NCI-H510A (cell line): ENCODE results near the gene POPDC3.

Source experiments
- DNase-seq: peaks from one replicate; lab custom pipeline; 2025; lab: John Stamatoyannopoulos, UW

Gene POPDC3

DNA sequence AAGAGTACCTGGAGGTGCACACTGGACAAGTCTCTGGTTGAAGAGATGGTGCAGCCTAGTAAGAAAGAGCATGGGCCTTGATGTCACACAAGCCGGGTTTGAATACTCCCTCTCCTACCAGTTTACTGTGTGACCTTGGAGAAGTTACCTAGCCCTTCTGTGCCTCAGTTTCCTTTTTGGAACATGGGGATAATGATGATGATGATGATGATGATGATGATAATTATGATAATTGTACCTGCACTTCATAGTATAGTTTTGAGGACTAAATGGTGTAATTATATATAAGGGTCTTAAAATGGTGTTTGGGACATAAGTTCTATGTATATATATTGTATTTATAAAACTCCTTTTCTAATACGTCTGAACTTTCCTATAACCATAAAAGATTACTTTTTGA, 41.7 kb downstream of the POPDC3 start:
- no peak for DNase-seq

DNA sequence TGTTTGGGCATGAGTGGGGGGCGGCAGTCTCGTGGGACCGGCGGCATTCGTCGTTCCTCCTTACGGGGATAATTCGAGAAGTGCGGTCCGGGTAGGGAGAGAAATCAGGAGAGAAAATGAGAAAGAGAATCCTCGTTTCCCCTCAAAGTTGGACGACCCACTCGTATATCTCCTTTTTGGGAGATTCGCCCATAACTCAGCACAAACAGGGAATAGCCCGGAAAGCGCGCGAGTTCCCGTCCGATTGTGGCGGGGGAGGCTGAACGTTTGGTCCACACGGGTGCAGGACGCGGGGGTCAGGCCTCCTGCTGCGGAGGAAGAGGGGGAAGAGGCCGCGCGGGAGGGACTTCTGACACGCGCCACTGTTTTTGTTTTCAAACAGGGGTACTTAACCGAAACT, 42.4 kb downstream of the POPDC3 start:
- DNase-seq, result no peak

DNA sequence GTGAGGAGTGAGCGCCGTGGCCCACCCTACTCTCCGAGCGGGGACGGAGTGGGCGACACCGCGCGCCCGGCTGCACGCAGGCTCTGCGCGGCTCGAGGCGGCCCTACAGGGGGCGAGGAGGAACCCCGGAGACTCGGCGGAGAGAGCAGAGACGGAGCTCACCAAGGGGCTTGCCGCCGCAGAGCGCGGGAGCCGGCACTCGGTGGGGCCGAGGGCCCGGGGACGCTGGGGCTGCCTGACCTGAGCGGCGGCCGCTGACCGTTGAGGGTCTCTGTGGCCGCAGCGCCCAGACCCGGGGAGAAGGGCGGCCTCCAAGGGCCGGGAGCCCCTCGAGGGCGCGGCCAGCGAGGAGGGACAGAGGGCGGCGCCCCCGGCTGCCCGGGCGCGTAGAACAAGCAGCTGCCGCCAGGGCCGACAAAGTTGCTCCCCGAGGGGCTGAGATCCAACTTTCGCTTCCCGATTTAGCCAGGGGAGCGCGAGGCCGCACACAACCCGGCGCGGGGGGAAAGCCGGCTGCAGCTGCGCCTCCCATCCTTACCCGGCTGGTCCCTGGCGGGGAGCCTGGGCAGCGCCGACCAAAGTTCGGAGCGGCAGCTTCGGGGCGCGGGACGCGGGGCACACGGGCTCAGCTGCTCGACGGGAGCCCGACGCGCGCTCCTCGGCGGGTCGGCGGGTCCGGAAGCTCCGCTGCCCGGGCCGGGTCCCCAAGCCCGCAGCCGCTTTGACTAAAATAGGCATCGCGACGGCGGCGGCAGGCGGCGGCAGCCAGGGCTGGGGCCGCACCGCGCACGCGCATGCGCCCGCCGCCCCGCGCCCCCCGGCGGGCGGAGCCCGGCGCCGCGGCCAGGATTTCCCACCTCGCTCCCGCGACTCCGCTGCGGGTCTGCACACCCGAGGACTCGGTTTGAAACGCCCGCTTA, 43.1 kb downstream of the POPDC3 start:
- peak; percentile 10 for DNase-seq

DNA sequence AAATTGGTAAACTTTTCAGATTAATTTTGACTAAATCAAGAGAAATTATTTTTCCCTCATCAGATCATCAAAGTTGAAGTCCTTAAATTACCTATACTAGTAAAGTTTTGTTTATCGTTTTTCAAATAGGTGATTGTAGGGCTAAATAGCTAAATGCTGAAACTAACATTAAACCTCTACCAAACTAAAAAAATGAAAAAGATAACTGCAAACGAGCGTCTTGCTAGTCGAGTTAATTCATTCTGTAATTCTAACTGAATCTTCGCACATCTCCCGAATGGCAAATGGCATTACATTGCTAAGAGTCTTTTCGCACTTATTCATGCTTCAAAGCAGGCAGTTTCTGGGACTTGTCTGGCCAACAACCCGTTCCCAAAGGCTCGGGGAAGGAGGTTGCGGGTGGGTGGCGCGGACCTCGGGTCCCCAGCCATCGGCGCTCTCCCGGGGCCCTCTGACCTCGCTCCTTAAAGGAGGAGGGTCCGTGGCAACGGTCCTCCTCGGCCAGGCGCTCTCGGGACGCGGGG, 43.8 kb downstream of the POPDC3 start:
- no peak for DNase-seq

DNA sequence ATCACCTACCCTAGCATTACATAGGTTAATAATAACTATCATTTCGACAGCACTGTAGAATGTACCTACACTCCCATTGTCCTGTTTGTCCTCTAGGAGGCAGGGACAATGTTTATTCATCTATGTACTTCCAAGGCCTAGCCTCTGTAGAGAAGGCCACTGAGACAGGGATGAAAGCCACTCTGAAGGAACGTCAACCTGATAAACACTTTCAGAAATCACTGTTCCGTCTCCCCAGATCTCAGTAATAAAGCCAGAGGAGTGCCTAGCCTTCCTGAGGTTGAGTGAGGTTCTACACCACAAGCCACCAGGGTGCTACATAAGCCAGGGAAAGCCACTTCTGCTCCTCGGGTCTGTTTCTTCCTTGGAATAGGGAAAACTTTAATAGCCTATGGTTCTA, 44.8 kb downstream of the POPDC3 start:
- peak; percentile 11 for DNase-seq

DNA sequence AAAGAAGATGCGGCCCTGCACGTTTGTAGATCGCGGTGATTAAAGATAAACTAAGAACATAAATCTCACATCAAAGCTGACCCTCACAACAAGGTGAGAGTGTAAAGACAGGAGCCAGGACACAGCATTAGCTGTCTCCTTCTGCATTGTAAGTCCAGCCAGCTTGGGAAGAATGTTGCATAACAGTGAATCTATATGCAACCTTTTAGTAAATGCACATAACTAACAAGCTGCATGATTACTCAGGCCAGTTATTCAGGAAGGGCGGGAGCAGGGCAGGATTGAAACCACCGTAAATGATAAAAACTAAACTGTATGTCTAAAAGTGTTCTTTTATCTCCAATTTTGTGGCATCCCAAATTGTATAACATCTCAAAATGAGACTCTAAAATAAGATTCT, 57.1 kb downstream of the POPDC3 start:
- DNase-seq, result no peak

DNA sequence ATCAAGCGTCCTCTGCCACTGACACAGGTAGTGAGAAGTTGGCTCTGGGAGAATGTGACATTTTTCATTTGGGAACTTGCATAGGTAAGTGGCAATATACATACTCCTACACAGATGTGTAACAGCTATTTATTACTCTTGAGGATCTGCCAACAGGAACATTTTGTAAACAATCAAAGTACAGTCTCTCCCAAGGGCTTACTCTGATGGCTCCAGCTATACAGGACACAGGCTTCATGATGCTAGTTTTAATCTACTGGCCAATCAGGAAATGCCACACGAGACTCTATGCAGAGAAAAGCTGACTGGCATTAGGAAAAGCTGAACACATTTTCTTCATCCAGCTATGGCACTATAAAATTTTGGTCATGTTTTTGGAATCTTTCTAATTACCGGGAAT, 57.8 kb downstream of the POPDC3 start:
- DNase-seq, result no peak

DNA sequence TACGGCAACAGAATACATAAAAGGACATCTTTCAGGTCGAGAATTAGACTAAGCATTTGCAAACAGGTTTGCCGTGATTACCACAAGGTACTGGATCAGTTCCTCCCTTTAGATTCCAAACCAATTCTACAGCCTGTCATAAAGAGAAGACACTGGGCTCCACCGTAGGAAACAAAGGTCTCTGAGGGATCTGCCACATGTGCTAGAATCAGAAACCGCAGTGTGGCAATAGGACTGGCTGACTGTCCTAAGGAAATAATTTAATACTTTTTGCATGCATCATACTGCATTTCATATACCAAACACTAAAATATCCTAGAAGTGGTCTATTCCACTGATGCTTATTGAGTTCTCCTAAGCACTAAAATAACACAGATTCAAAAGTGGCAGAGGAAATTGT, 59.2 kb downstream of the POPDC3 start:
- no peak for DNase-seq

DNA sequence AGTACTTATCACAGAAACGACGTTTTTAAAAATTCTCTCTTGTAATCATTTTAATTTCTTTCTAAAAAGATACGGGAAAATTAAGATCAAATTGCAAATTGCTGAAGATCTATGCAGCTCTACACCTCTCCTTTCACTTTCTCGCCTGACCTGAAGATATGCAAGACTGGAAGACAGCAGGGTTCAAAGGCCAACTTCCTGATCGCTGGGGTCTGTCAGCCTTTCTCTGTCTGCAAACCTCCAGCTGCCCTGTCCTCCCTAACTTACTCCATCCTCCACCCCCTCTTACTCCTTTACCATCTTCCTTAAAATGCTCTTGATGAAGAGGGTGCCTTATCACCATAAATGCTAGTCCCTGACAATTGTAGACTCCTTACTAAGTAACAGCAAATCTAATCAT, 63.7 kb downstream of the POPDC3 start:
- DNase-seq, result no peak

DNA sequence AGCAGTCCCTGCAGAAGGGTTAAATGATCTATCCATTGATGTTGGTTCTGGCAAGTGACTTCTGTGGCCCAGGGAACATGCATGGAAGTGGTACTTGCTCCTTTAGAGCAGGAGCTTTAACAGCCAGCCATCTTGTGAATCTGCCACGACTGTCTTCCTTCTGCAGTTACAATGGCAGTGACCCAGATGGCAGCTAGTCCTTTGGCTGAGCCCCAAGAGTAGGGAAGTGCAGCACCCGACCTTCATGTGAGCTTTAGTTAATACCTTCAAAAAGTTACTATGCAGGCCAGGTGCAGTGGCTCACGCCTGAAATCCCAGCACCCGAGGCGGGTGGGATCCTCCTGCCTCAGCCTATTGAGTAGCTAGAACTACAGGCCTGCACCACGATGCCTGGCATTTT, 66.4 kb downstream of the POPDC3 start:
- no peak for DNase-seq

DNA sequence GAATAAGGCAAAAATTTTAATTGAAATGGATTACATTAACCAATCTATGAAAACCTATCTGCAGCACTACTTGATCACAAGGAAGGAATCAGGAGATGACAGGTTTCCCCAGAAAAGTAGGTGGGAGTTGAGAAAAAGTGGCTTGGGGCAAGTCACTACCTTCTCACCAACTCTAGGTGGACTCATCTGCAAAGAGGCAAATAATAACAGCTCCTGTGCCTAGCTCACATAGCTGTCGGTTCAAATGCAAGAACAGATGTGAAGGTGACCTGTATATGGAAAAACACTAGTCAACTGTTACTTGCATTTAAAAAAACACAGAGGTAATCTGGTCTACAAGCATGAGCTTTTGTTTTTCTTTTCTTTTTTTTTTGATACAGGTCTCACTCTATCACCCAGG, 67.2 kb downstream of the POPDC3 start:
- DNase-seq, result no peak

DNA sequence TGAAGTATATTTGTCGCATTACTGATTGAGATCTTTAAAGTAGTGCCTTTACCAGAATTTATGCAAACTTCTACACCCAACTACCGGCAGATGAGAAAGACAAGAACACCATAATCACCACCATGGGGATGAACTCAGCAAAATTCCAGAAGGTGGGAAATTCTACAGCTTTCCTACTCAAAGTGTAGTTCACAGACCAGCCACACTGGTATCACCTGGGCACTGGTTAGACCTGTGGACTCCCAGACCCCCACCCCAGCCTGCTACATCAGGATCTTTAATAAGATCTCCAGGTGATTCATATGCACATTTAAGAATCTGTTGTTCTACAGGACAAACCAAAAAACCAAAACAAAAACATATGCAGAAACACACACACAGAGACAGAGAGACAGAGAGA, 67.9 kb downstream of the POPDC3 start:
- DNase-seq, result no peak

DNA sequence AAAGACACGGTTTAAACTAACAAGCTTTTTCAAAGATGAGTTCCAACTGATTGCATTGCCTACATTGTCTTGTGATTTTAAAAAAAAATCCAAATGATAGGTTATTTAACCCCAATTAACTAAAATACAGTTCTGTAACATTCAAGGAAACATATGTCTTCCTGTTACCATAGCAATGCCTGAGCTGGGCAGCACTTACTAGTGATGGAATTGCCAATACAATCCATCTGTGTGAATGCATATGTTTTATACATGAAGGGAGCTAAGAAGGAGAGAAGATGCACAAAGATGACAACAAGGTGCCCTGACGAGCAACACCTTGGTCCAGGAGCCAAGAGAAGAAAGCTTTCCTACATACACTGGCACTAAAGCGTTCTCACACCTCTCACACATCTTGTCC, 68.7 kb downstream of the POPDC3 start:
- no peak for DNase-seq

DNA sequence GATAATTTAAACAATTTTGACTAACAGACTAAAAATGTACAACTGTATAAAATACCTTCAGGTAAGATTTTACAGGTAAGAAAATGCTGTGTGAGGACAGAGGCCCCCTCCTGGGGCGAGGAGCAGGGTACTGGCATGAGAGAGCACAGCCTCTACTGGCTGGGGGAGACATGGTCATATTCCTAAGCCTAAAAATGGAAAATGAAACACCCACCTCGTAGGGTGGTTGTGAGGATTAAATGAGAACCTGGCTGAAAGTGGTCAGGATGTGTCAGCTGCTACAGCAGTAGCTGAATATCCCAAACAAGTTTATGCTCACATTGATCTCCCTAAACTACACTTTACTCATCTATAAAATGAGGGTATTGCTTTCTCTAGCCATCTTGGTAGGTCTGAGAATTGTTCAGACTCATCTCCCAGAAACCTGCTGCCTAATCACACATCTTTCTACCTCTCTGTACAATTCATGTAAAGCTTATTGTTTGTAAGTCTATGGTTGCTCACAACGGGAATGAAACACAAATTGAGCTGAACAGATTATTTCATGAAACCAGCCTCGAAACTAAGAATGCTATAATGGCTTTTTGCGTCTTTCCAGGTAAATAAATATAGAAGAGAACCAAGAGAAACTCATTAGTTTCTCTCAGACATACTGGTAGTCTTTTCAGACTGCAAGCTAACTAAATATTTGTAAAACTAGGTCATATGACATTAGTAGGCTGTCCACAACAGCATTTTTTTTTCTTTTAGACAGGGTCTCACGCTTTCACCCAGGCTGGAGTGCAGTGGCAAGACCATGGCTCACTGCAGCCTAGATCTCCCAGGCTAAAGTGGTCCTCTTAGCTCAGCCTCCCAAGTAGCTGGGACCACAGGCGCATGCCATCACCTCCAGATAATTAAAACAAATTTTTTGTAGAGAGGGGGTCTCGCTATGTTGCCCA, 69.6 kb downstream of the POPDC3 start:
- no peak for DNase-seq

DNA sequence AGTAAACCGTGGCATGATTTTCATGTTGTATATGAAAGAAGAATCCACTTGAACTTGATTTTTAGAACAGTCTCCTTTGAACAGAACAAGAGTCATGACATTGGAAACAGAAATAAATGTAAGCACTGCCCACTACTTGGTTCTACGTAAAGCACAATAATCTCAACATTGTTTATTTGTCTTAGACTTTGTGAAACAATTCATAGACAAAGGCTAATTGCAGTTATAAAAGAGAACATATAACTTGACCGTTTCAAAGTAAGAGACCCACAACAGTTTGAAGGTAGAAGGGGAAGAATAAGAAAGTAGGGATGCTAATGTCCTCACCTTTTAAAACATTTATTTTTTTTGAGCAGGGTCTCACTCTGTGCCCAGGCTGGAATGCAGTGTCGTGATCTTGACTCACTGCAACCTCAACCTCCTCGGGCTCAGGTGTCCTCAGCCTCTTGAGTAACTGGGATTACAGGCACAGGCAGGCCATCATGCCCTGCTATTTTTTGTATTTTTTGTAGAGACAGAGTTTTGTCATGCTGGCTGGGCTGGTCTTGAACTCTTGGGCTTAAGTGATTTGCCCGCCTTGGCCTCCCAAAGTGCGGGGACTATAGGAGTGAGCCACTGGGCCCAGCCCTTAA, 71.1 kb downstream of the POPDC3 start:
- DNase-seq, result no peak
